A172 (cell line): Measurements from ENCODE around the gene AJUBA. TPM values are rescaled to one million over a fixed set of nuclear protein-coding genes. Genes with fewer than 3 reads are reported as not detected.
"Not testable (repeated sequence)": the region's sequence is repeated elsewhere in the genome, so short reads cannot be mapped to it uniquely, and the experiment has no call there.

Source experiments
- DNase-seq: peaks from one replicate; pipeline ENCODE4 v3.0.0-alpha.2; 2015; ENCODE audit warnings: low spot score
- total RNA-seq: library from RNA; depleted of rRNA; stranded (reverse); fragments of >200 nt; shearing (Covaris generic); gene quantifications from 2 replicates; pipeline ENCODE4 v1.2.3, GENCODE V29; 2014

The AJUBA gene
- total RNA-seq, 1 experiment from 2014 or later = 47.5 TPM

GRCh38 chr14:22981090-22981875 is 1.1 kb downstream of the AJUBA start:
- DNase-seq = no peak

- peak; percentile 28 for DNase-seq
Observed at GRCh38 chr14:22980672-22981089, 1.7 kb downstream of the AJUBA start.

GRCh38 chr14:22979748-22980392 is 2.5 kb downstream of the AJUBA start:
- DNase-seq = peak; percentile 23

GRCh38 chr14:22978981-22979671 is 3.2 kb downstream of the AJUBA start:
- DNase-seq = no peak

- DNase-seq = no peak
Observed at GRCh38 chr14:22978487-22978837, 3.9 kb downstream of the AJUBA start.

GRCh38 chr14:22977684-22978486 is 4.5 kb downstream of the AJUBA start:
- DNase-seq = peak; percentile 89

GRCh38 chr14:22977434-22977683 is 5.0 kb downstream of the AJUBA start:
- DNase-seq = no peak

- DNase-seq = peak; percentile 49
Observed at GRCh38 chr14:22976620-22977433, 5.5 kb downstream of the AJUBA start.

GRCh38 chr14:22974530-22975313 is 7.6 kb downstream of the AJUBA start:
- DNase-seq = peak; percentile 37

GRCh38 chr14:22973217-22974032 is 8.9 kb downstream of the AJUBA start:
- DNase-seq = peak; percentile 61

- DNase-seq = no peak
Observed at GRCh38 chr14:22972313-22972930, 9.9 kb downstream of the AJUBA start.

GRCh38 chr14:22971152-22971551 is 11.2 kb downstream of the AJUBA start:
- DNase-seq = no peak

- DNase-seq = no peak
Observed at GRCh38 chr14:22966783-22967269, 15.5 kb downstream of the AJUBA start.

- DNase-seq = not testable (repeated sequence)
Observed at GRCh38 chr14:22965916-22966782, 16.2 kb downstream of the AJUBA start.

GRCh38 chr14:22962061-22962676 is 20.2 kb downstream of the AJUBA start:
- DNase-seq = no peak

- no peak for DNase-seq
Observed at GRCh38 chr14:22955702-22956569, 26.4 kb downstream of the AJUBA start.

- no peak for DNase-seq
Observed at GRCh38 chr14:22952418-22952817, 29.9 kb downstream of the AJUBA start.
